Endothelial cell of umbilical vein (primary cell): ENCODE results near the gene TTC33.

ENCODE experiments used
- CTCF ChIP-seq, 2 donors: IDR thresholded peaks; 1 replicate in 1 of 2; 2 replicates in 1 of 2; pipeline ENCODE4 v1.5.1; 2011; ENCODE audit warnings: low read length in 2 of 2, mild to moderate bottlenecking in 2 of 2, moderate library complexity in 2 of 2, control low read depth in 1 of 2, inconsistent platforms in 1 of 2, low read depth in 1 of 2; ENCODE audit not compliant: insufficient read depth in 1 of 2; ENCODE audit errors: extremely low read depth in 1 of 2
- JUN ChIP-seq: IDR thresholded peaks from 2 replicates; pipeline ENCODE4 v1.6.1; 2011; ENCODE audit warnings: borderline replicate concordance, low read depth; ENCODE audit not compliant: insufficient read length, insufficient read depth

GRCh38 chr5:40555886-40556285, 199.9 kb downstream of the TTC33 start:
- TF ChIP-seq JUN = no peak
- TF ChIP-seq CTCF (IDR thresholded peaks at IDR 0.05; ENCODE audit: extremely low read depth in 1 of 2, insufficient read depth in 1 of 2, low read depth in 1 of 2, low read length in 2 of 2) = no peak
